Spleen (tissue), 11 donors: ENCODE data around the gene PTPRG. TPM values are rescaled to one million over a fixed set of nuclear protein-coding genes. Genes with fewer than 3 reads are reported as not detected.

Source experiments
- DNase-seq: peaks from one replicate; pipeline ENCODE4 v3.0.0-alpha.2; 2020
- H3K27ac ChIP-seq, 8 donors: fragments of 200-600 bp; sonication (generic) in 7 of 8; 1 replicate in 4 of 8; 2 replicates in 4 of 8; pipeline versions ENCODE4 v1.5.0 to v1.8.0; 2016 to 2021; ENCODE audit warnings: inconsistent platforms in 4 of 8, mild to moderate bottlenecking in 4 of 8, moderate library complexity in 1 of 8
- H3K27me3 ChIP-seq, 7 donors: fragments of 200-600 bp; sonication (generic) in 6 of 7; replicated peaks in 1 of 7; 1 replicate in 4 of 7; 2 replicates in 3 of 7; pipeline versions ENCODE4 v1.5.0 to v1.8.0; 2016 to 2021; ENCODE audit warnings: inconsistent platforms in 3 of 7, mild to moderate bottlenecking in 1 of 7
- H3K36me3 ChIP-seq, 6 donors: fragments of 200-600 bp; sonication (generic) in 5 of 6; 1 replicate in 4 of 6; 2 replicates in 2 of 6; pipeline versions ENCODE4 v1.5.0 to v1.8.0; 2016 to 2021; ENCODE audit warnings: inconsistent platforms in 2 of 6
- H3K4me1 ChIP-seq, 6 donors: fragments of 200-600 bp; sonication (generic) in 5 of 6; 1 replicate in 3 of 6; 2 replicates in 3 of 6; pipeline versions ENCODE4 v1.5.0 to v1.8.0; 2016 to 2021; ENCODE audit warnings: inconsistent platforms in 3 of 6
- H3K4me3 ChIP-seq, 8 donors: fragments of 200-600 bp; sonication (generic) in 7 of 8; 1 replicate in 4 of 8; 2 replicates in 4 of 8; pipeline versions ENCODE4 v1.5.0 to v1.8.0; 2016 to 2021; ENCODE audit warnings: inconsistent platforms in 4 of 8, mild to moderate bottlenecking in 4 of 8, moderate library complexity in 2 of 8
- H3K9me3 ChIP-seq, 8 donors: fragments of 200-600 bp; sonication (generic) in 7 of 8; 1 replicate in 4 of 8; 2 replicates in 4 of 8; pipeline versions ENCODE4 v1.5.0 to v1.8.0; 2016 to 2021; ENCODE audit warnings: inconsistent platforms in 4 of 8
- POLR2A ChIP-seq, 3 donors: fragments of 450-650 bp; IDR thresholded peaks; one replicate each; pipeline ENCODE4 v1.5.1; 2017; ENCODE audit warnings: antibody characterized with exemption in 3 of 3, mild to moderate bottlenecking in 1 of 3
- POLR2AphosphoS5 ChIP-seq, 3 donors: sonication (generic); formaldehyde crosslinking; IDR thresholded peaks; one replicate each; pipeline ENCODE4 v1.5.1; 2017; ENCODE audit warnings: antibody characterized with exemption in 3 of 3
- WGBS, 5 donors: extraction: QIAGEN DNeasy Blood & Tissue Kit in 3 of 5; methylation state at CpG; one replicate each; pipeline versions ENCODE4 v1.1.5 to v1.1.7; 2013 to 2018; 5-methylcytosine and 5-hydroxymethylcytosine counted together
- intact Hi-C: fragments of 100-400 bp; cut with DNase I; formaldehyde crosslinking; loops from one replicate; pipeline ENCODE4 v1.15.0; 2023; ENCODE audit warnings: low total_unique reads
- polyA plus RNA-seq, 3 donors: library from polyadenylated mRNA; stranded (reverse); fragments of 200-250 nt; gene quantifications; one replicate each; pipeline ENCODE4 v1.2.1, GENCODE V29; 2013
- total RNA-seq, 7 donors: library from RNA; depleted of rRNA in 3 of 7; stranded (reverse); fragments of >200 nt in 3 of 7; fragmentation: NEBNext Ultra II Directional in 4 of 7; extraction: Animal tissue kit (Norgen Biotek cat#: 25700) in 4 of 7; gene quantifications; one replicate each; pipeline versions ENCODE4 v1.1.0 to v1.2.1, GENCODE V29; 2016 to 2021
- TF ChIP-seq, protein P1 (sequence below), 11 experiments: fragments of 200-600 bp in 7 of 11; fragments of 450-650 bp in 4 of 11; sonication (generic) in 4 of 11; IDR thresholded peaks in 8 of 11; conservative IDR thresholded peaks in 3 of 11; 1 replicate in 7 of 11; 2 replicates in 4 of 11; pipeline versions ENCODE4 v1.4.0 to v1.8.0; 2016 to 2021; ENCODE audit warnings: antibody characterized with exemption in 11 of 11, inconsistent platforms in 4 of 11, mild to moderate bottlenecking in 1 of 11
- donor health status: healthy with polysubstance abuse.
- donor health status: DM: no; HTN: no; CAD: no; lungs with moderate emphysema.
- donor health status: DM: no; HTN: no; CAD: no.
- donor health status: Bipolar disorder and iron deficiency.
- donor health status: healthy.
- donor health status: DM: no; HTN: no; CAD: no.
- donor health status: DM: yes; HTN: yes; CAD: no.

Gene PTPRG
- total and polyA plus RNA-seq, 10 donors, result 0.89 to 77.0 (median 34.5) TPM

GRCh38 chr3:62171789-62172188, 610.4 kb downstream of the PTPRG start:
- Histone ChIP-seq H3K27me3 (no peaks in the 10 kb centered on the region), H3K9me3 (peaks cover 0 to 12% (median 7%) of the 10 kb centered on the region in 8 donors), H3K4me3 (no peak overlapping the region), H3K36me3 (no peaks in the 10 kb centered on the region), H3K27ac (no peak overlapping the region), H3K4me1 (no peaks in the 10 kb centered on the region)
- TF ChIP-seq, protein P1, sequence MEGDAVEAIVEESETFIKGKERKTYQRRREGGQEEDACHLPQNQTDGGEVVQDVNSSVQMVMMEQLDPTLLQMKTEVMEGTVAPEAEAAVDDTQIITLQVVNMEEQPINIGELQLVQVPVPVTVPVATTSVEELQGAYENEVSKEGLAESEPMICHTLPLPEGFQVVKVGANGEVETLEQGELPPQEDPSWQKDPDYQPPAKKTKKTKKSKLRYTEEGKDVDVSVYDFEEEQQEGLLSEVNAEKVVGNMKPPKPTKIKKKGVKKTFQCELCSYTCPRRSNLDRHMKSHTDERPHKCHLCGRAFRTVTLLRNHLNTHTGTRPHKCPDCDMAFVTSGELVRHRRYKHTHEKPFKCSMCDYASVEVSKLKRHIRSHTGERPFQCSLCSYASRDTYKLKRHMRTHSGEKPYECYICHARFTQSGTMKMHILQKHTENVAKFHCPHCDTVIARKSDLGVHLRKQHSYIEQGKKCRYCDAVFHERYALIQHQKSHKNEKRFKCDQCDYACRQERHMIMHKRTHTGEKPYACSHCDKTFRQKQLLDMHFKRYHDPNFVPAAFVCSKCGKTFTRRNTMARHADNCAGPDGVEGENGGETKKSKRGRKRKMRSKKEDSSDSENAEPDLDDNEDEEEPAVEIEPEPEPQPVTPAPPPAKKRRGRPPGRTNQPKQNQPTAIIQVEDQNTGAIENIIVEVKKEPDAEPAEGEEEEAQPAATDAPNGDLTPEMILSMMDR (IDR thresholded peaks at IDR 0.05 in 8 of 11, conservative IDR thresholded peaks at IDR 0.05 in 3 of 11), result no peak
- TF ChIP-seq POLR2A (IDR thresholded peaks at IDR 0.05) (no peak), POLR2AphosphoS5 (IDR thresholded peaks at IDR 0.05) (no peak)
- DNase-seq, result no peak
- intact Hi-C loops, result no loop called here
- 82 to 87% (median 85%) methylated on average over 2 of the region's 2 CpGs for WGBS, 5 donors

DNA sequence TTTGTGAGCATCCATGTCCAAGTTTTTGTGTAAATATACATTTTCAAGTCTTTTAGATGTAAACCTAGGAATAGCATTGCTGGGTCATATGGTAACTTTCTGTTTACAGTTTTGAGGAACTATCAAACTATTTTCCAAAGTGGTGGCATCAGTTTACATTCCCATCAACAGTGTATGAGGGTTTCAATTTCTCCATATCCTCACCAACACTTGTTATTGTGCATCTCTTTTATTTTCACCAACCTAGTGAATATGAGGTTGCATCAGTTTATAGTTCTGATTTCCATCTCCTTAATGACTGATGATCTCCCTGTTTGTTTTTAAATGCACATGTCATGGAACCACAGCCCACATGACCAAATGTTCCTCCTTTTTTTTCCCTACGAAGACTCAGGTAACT, 610.8 kb downstream of the PTPRG start:
- Histone ChIP-seq H3K4me3 (no peak overlapping the region), H3K27ac (no peak overlapping the region), H3K36me3 (no peaks in the 10 kb centered on the region), H3K4me1 (no peaks in the 10 kb centered on the region), H3K9me3 (peaks cover 0 to 12% (median 7%) of the 10 kb centered on the region in 8 donors), H3K27me3 (no peaks in the 10 kb centered on the region)
- no peak for DNase-seq
- 78 to 91% (median 86%) methylated on average over 1 of the region's 1 CpG for WGBS, 5 donors
- TF ChIP-seq POLR2A (IDR thresholded peaks at IDR 0.05), result no peak
- no peak for TF ChIP-seq POLR2AphosphoS5 (IDR thresholded peaks at IDR 0.05)
- TF ChIP-seq, protein P1 (IDR thresholded peaks at IDR 0.05 in 8 of 11, conservative IDR thresholded peaks at IDR 0.05 in 3 of 11), result no peak
- intact Hi-C loops, result no loop called here

GRCh38 chr3:62173939-62174515, 612.7 kb downstream of the PTPRG start:
- no peak for DNase-seq
- H3K4me3 ChIP-seq, result no peak overlapping the region
- H3K9me3 ChIP-seq, result peaks cover 0 to 12% (median 7%) of the 10 kb centered on the region in 8 donors
- TF ChIP-seq, protein P1 (IDR thresholded peaks at IDR 0.05 in 8 of 11, conservative IDR thresholded peaks at IDR 0.05 in 3 of 11), result no peak
- TF ChIP-seq POLR2AphosphoS5 (IDR thresholded peaks at IDR 0.05) (no peak), POLR2A (IDR thresholded peaks at IDR 0.05) (no peak)
- intact Hi-C loops, result no loop called here
- H3K27ac ChIP-seq, result no peak overlapping the region
- no peaks in the 10 kb centered on the region for H3K4me1 ChIP-seq
- H3K36me3 ChIP-seq, result no peaks in the 10 kb centered on the region
- 79 to 89% (median 85%) methylated on average over 7 of the region's 7 CpGs for WGBS, 5 donors
- no peaks in the 10 kb centered on the region for H3K27me3 ChIP-seq

DNA sequence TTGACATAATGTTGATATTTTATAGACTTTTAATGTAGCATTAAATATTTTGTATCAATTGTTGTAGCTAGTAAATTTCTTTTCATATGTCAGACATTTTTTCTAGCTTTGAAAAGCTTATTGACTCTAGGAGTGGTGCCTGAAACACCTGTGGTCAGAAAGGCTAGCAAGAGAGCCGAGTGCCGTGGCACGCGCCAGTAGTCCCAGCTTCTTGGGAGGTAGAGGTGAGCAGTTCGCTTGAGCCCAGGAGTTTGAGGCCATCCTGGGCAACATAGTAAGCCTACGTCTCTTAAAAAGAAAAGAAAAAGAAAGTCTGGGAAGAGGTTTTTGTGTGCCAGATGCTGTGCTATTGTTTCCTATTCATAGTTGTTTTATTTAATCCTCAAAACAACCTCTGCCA, 613.8 kb downstream of the PTPRG start:
- 69 to 94% (median 92%) methylated on average over 6 of the region's 6 CpGs for WGBS, 5 donors
- Histone ChIP-seq H3K36me3 (no peaks in the 10 kb centered on the region), H3K27ac (no peak overlapping the region), H3K9me3 (peaks cover 0 to 12% (median 7%) of the 10 kb centered on the region in 8 donors), H3K4me1 (no peaks in the 10 kb centered on the region), H3K4me3 (no peak overlapping the region), H3K27me3 (no peaks in the 10 kb centered on the region)
- DNase-seq, result no peak
- intact Hi-C loops, result no loop called here
- TF ChIP-seq POLR2A (IDR thresholded peaks at IDR 0.05), result no peak
- no peak for TF ChIP-seq POLR2AphosphoS5 (IDR thresholded peaks at IDR 0.05)
- TF ChIP-seq, protein P1 (IDR thresholded peaks at IDR 0.05 in 8 of 11, conservative IDR thresholded peaks at IDR 0.05 in 3 of 11), result no peak
